Measurements from ENCODE around the gene CD101.

The CD101 gene

GRCh38 chr1:116984406-116985160 lies 17.0 kb upstream of the CD101 start:
- DNase-seq (ENCODE audit: low read depth): no peak
- H3K4me3 ChIP-seq (ENCODE audit: control insufficient read depth, low read depth, low read length): no peak overlapping the region
- no peak for TF ChIP-seq CTCF (IDR thresholded peaks at IDR 0.05; ENCODE audit: control insufficient read depth, insufficient read depth, low read depth, low read length, missing control alignments)

GRCh38 chr1:116986421-116987255 lies 14.9 kb upstream of the CD101 start:
- no peak for TF ChIP-seq CTCF (IDR thresholded peaks at IDR 0.05; ENCODE audit: control insufficient read depth, insufficient read depth, low read depth, low read length, missing control alignments)

GRCh38 chr1:116987256-116987555 lies 14.4 kb upstream of the CD101 start:
- no peak overlapping the region for H3K4me3 ChIP-seq (ENCODE audit: control insufficient read depth, low read depth, low read length)
- TF ChIP-seq CTCF (IDR thresholded peaks at IDR 0.05; ENCODE audit: control insufficient read depth, insufficient read depth, low read depth, low read length, missing control alignments): no peak
- DNase-seq (ENCODE audit: low read depth): no peak

More at GRCh38 chr1:116986421-116987255, 14.9 kb upstream of the CD101 start:
- no peak for DNase-seq (ENCODE audit: low read depth)
- no peak overlapping the region for H3K4me3 ChIP-seq (ENCODE audit: control insufficient read depth, low read depth, low read length)

GRCh38 chr1:116988248-116988647 lies 13.3 kb upstream of the CD101 start:
- no peak for TF ChIP-seq CTCF (IDR thresholded peaks at IDR 0.05; ENCODE audit: control insufficient read depth, insufficient read depth, low read depth, low read length, missing control alignments)
- no peak for DNase-seq (ENCODE audit: low read depth)
- H3K4me3 ChIP-seq (ENCODE audit: control insufficient read depth, low read depth, low read length): no peak overlapping the region

- no peak overlapping the region for H3K4me3 ChIP-seq (ENCODE audit: control insufficient read depth, low read depth, low read length)
- no peak for TF ChIP-seq CTCF (IDR thresholded peaks at IDR 0.05; ENCODE audit: control insufficient read depth, insufficient read depth, low read depth, low read length, missing control alignments)
- DNase-seq (ENCODE audit: low read depth): no peak
Observed at GRCh38 chr1:116988908-116989307, 12.7 kb upstream of the CD101 start.

- no peak for DNase-seq (ENCODE audit: low read depth)
- TF ChIP-seq CTCF (IDR thresholded peaks at IDR 0.05; ENCODE audit: control insufficient read depth, insufficient read depth, low read depth, low read length, missing control alignments): no peak
- no peak overlapping the region for H3K4me3 ChIP-seq (ENCODE audit: control insufficient read depth, low read depth, low read length)
Observed at GRCh38 chr1:116989835-116990234, 11.7 kb upstream of the CD101 start.
